Parathyroid adenoma (tissue), 2 donors: ENCODE data around the gene FGFR2.

Source experiments
- H2AFZ ChIP-seq: fragments of 300-600 bp; sonication (generic); one replicate; pipeline ENCODE4 v1.7.0; 2017; ENCODE audit warnings: antibody characterized with exemption, mild to moderate bottlenecking
- H3K27ac ChIP-seq: fragments of 300-600 bp; sonication (generic); one replicate; pipeline ENCODE4 v1.7.0; 2017
- H3K27me3 ChIP-seq: fragments of 300-600 bp; sonication (generic); one replicate; pipeline ENCODE4 v1.7.0; 2017; ENCODE audit warnings: low read length; ENCODE audit not compliant: control insufficient read depth, insufficient read depth
- H3K36me3 ChIP-seq: fragments of 300-600 bp; sonication (generic); one replicate; pipeline ENCODE4 v1.7.0; 2017; ENCODE audit warnings: low read length; ENCODE audit not compliant: control insufficient read depth, insufficient read depth
- H3K4me1 ChIP-seq: fragments of 300-600 bp; sonication (generic); one replicate; pipeline ENCODE4 v1.7.0; 2017; ENCODE audit warnings: control low read depth
- H3K4me2 ChIP-seq: fragments of 300-600 bp; sonication (generic); one replicate; pipeline ENCODE4 v1.7.0; 2017; ENCODE audit warnings: low read length
- H3K4me3 ChIP-seq: fragments of 300-600 bp; sonication (generic); one replicate; pipeline ENCODE4 v1.7.0; 2017; ENCODE audit warnings: low read depth, low read length
- H3K79me2 ChIP-seq: fragments of 300-600 bp; sonication (generic); one replicate; pipeline ENCODE4 v1.7.0; 2017; ENCODE audit warnings: control low read depth
- H3K9ac ChIP-seq: fragments of 300-600 bp; sonication (generic); one replicate; pipeline ENCODE4 v1.7.0; 2017; ENCODE audit warnings: mild to moderate bottlenecking
- H3K9me3 ChIP-seq: fragments of 300-600 bp; sonication (generic); one replicate; pipeline ENCODE4 v1.7.0; 2017; ENCODE audit warnings: low read length; ENCODE audit not compliant: control insufficient read depth
- CTCF ChIP-seq: fragments of 300-600 bp; sonication (generic); IDR thresholded peaks from one replicate; pipeline ENCODE4 v1.7.0; 2017; ENCODE audit warnings: antibody characterized with exemption, mild to moderate bottlenecking
- donor health status: primary hyperparathyroidism.

The FGFR2 gene

GRCh38 chr10:121455377-121455776 is 142.9 kb downstream of the FGFR2 start:
- no peak overlapping the region for H3K4me3 ChIP-seq
- no peaks in the 10 kb centered on the region for H3K27me3 ChIP-seq
- H3K9me3 ChIP-seq = no peaks in the 10 kb centered on the region
- H2AFZ ChIP-seq = no peak overlapping the region
- no peaks in the 10 kb centered on the region for H3K79me2 ChIP-seq
- TF ChIP-seq CTCF = no peak
- no peak overlapping the region for H3K27ac ChIP-seq
- no peaks in the 10 kb centered on the region for H3K4me1 ChIP-seq
- no peaks in the 10 kb centered on the region for H3K36me3 ChIP-seq
- no peak overlapping the region for H3K4me2 ChIP-seq
- no peak overlapping the region for H3K9ac ChIP-seq

GRCh38 chr10:121454781-121455180 is 143.5 kb downstream of the FGFR2 start:
- Histone ChIP-seq H3K4me2 (no peak overlapping the region), H3K36me3 (no peaks in the 10 kb centered on the region), H3K9me3 (no peaks in the 10 kb centered on the region), H2AFZ (no peak overlapping the region), H3K4me1 (no peaks in the 10 kb centered on the region), H3K27ac (no peak overlapping the region), H3K4me3 (no peak overlapping the region), H3K27me3 (no peaks in the 10 kb centered on the region), H3K79me2 (no peaks in the 10 kb centered on the region), H3K9ac (no peak overlapping the region)
- TF ChIP-seq CTCF = no peak

GRCh38 chr10:121453160-121453559 is 145.1 kb downstream of the FGFR2 start:
- Histone ChIP-seq H3K9ac (no peak overlapping the region), H3K27ac (no peak overlapping the region), H3K4me2 (no peak overlapping the region), H3K27me3 (no peaks in the 10 kb centered on the region), H2AFZ (no peak overlapping the region), H3K4me3 (no peak overlapping the region), H3K9me3 (no peaks in the 10 kb centered on the region), H3K4me1 (no peaks in the 10 kb centered on the region), H3K36me3 (no peaks in the 10 kb centered on the region), H3K79me2 (no peaks in the 10 kb centered on the region)
- no peak for TF ChIP-seq CTCF

GRCh38 chr10:121452581-121452980 is 145.7 kb downstream of the FGFR2 start:
- Histone ChIP-seq H3K79me2 (no peaks in the 10 kb centered on the region), H2AFZ (no peak overlapping the region), H3K27ac (no peak overlapping the region), H3K9ac (no peak overlapping the region), H3K27me3 (no peaks in the 10 kb centered on the region), H3K4me3 (no peak overlapping the region), H3K4me1 (no peaks in the 10 kb centered on the region), H3K4me2 (no peak overlapping the region), H3K9me3 (no peaks in the 10 kb centered on the region), H3K36me3 (no peaks in the 10 kb centered on the region)
- TF ChIP-seq CTCF = no peak

GRCh38 chr10:121450247-121450646 is 148.0 kb downstream of the FGFR2 start:
- H3K4me2 ChIP-seq = no peak overlapping the region

More at GRCh38 chr10:121450247-121450646, 148.0 kb downstream of the FGFR2 start:
- no peaks in the 10 kb centered on the region for H3K4me1 ChIP-seq
- no peaks in the 10 kb centered on the region for H3K27me3 ChIP-seq
- no peaks in the 10 kb centered on the region for H3K79me2 ChIP-seq
- TF ChIP-seq CTCF = no peak
- H3K9me3 ChIP-seq = no peaks in the 10 kb centered on the region
- no peak overlapping the region for H3K9ac ChIP-seq
- no peak overlapping the region for H3K27ac ChIP-seq
- no peak overlapping the region for H2AFZ ChIP-seq
- no peak overlapping the region for H3K4me3 ChIP-seq
- no peaks in the 10 kb centered on the region for H3K36me3 ChIP-seq
